Common myeloid progenitor, CD34-positive (primary cell): Measurements from ENCODE around the gene CR1L.

ENCODE experiments used
- CTCF ChIA-PET: fragments of 350-600 bp; sonication (Branson Sonifier 250); formaldehyde crosslinking; loops from one replicate; lab custom pipeline; 2021; ENCODE audit warnings: antibody characterized with exemption; lab: Charles Lee
- POLR2A ChIA-PET: fragments of 350-600 bp; sonication (Branson Sonifier 250); formaldehyde crosslinking; loops from one replicate; lab custom pipeline; 2021; ENCODE audit warnings: antibody characterized with exemption; lab: Charles Lee
- DNase-seq, 3 donors: peaks; one replicate each; pipeline versions ENCODE4 v3.0.0 to v3.0.0-alpha.2; 2013
- H3K27ac ChIP-seq, 2 experiments: 1 replicate in 1 of 2; 2 replicates in 1 of 2; pipeline ENCODE4 v1.7.0; 2013; ENCODE audit warnings: inconsistent platforms in 2 of 2, low read length in 2 of 2, mild to moderate bottlenecking in 2 of 2, low read depth in 1 of 2, moderate library complexity in 1 of 2; ENCODE audit not compliant: severe bottlenecking in 2 of 2, insufficient read depth in 1 of 2, poor library complexity in 1 of 2
- H3K27me3 ChIP-seq, 5 experiments: replicated peaks in 2 of 5; 1 replicate in 3 of 5; 2 replicates in 2 of 5; pipeline versions ENCODE4 v1.6.1 to v1.7.0; 2013; ENCODE audit warnings: low read length in 4 of 5, mild to moderate bottlenecking in 2 of 5, moderate library complexity in 2 of 5, inconsistent platforms in 1 of 5; ENCODE audit not compliant: insufficient read depth in 5 of 5, control insufficient read depth in 4 of 5
- H3K36me3 ChIP-seq, 4 experiments: 1 replicate in 2 of 4; 2 replicates in 2 of 4; pipeline versions ENCODE4 v1.6.1 to v1.7.0; 2013; ENCODE audit warnings: low read length in 3 of 4, control low read depth in 1 of 4, mild to moderate bottlenecking in 1 of 4; ENCODE audit not compliant: control insufficient read depth in 4 of 4, insufficient read depth in 4 of 4
- H3K4me1 ChIP-seq, 4 experiments: 1 replicate in 3 of 4; 2 replicates in 1 of 4; pipeline versions ENCODE4 v1.6.1 to v1.7.1; 2013; ENCODE audit warnings: low read length in 3 of 4, mild to moderate bottlenecking in 3 of 4, control low read depth in 1 of 4, inconsistent platforms in 1 of 4, moderate library complexity in 1 of 4; ENCODE audit not compliant: control insufficient read depth in 4 of 4, insufficient read depth in 4 of 4; ENCODE audit errors: control extremely low read depth in 1 of 4
- H3K4me3 ChIP-seq, 7 experiments: 1 replicate in 4 of 7; 2 replicates in 3 of 7; pipeline versions ENCODE4 v1.5.1 to v1.7.0; 2013; ENCODE audit warnings: mild to moderate bottlenecking in 7 of 7, low read length in 6 of 7, moderate library complexity in 6 of 7, inconsistent platforms in 2 of 7, low read depth in 2 of 7, control low read depth in 1 of 7; ENCODE audit not compliant: insufficient read depth in 4 of 7, control insufficient read depth in 1 of 7; ENCODE audit errors: extremely low read depth in 1 of 7
- H3K9me3 ChIP-seq, 5 experiments: 1 replicate in 4 of 5; 2 replicates in 1 of 5; pipeline versions ENCODE4 v1.6.1 to v1.7.1; 2013; ENCODE audit warnings: low read length in 4 of 5, mild to moderate bottlenecking in 2 of 5, inconsistent platforms in 1 of 5, low read depth in 1 of 5, moderate library complexity in 1 of 5; ENCODE audit not compliant: control insufficient read depth in 4 of 5, insufficient read depth in 2 of 5; ENCODE audit errors: control extremely low read depth in 1 of 5
- WGBS: methylation state at CpG from one replicate; pipeline ENCODE4 v1.1.5; 2013; ENCODE audit not compliant: insufficient coverage; 5-methylcytosine and 5-hydroxymethylcytosine counted together

Gene CR1L

GRCh38 chr1:207754974-207755700 is 110.2 kb downstream of the CR1L start:
- Histone ChIP-seq H3K9me3 (no peaks in the 10 kb centered on the region), H3K4me1 (peaks cover 4 to 45% (median 32%) of the 10 kb centered on the region in 4 experiments), H3K4me3 (peak overlapping the region in 3 of 7 experiments; percentile 0 to 20 (median 7)), H3K27ac (peak overlapping the region in 1 of 2 experiments; percentile 17), H3K36me3 (peaks cover 12 to 27% (median 21%) of the 10 kb centered on the region in 4 experiments), H3K27me3 (no peaks in the 10 kb centered on the region)
- peak in 2 of 3 donors; percentile 17 to 34 for DNase-seq
- ChIA-PET CTCF (interaction anchor here (0.9 to 1.1 kb wide), 3 partner anchors 21 to 40 kb away, joined by 3 to 4 read pairs (median 4); no protein-coding TSS in a partner anchor), POLR2A (no interaction called here)
- 85% methylated on average over 6 of the region's 7 CpGs for WGBS

- CTCF ChIA-PET = interaction anchor here (0.9 to 1.6 kb wide), 3 partner anchors 19 to 46 kb away, joined by 3 to 5 read pairs (median 3); no protein-coding TSS in a partner anchor
- Histone ChIP-seq H3K4me1 (peaks cover 4 to 35% (median 31%) of the 10 kb centered on the region in 4 experiments), H3K9me3 (no peaks in the 10 kb centered on the region), H3K27me3 (no peaks in the 10 kb centered on the region), H3K27ac (no peak overlapping the region), H3K4me3 (no peak overlapping the region), H3K36me3 (peaks cover 12 to 34% (median 25%) of the 10 kb centered on the region in 4 experiments)
- WGBS = 100% methylated on average over 2 of the region's 2 CpGs
- POLR2A ChIA-PET = no interaction called here
- no peak for DNase-seq
Measured at GRCh38 chr1:207755846-207756693, 111.1 kb downstream of the CR1L start.

GRCh38 chr1:207762622-207763021 is 117.7 kb downstream of the CR1L start:
- Histone ChIP-seq H3K9me3 (peaks cover 4 to 20% (median 12%) of the 10 kb centered on the region in 5 experiments), H3K27me3 (no peaks in the 10 kb centered on the region), H3K4me1 (no peaks in the 10 kb centered on the region), H3K36me3 (peaks cover 34 to 88% (median 66%) of the 10 kb centered on the region in 4 experiments), H3K27ac (no peak overlapping the region), H3K4me3 (no peak overlapping the region)
- CTCF ChIA-PET = interaction anchor here (1.0 to 1.1 kb wide), 2 partner anchors 34 to 41 kb away, joined by 3 read pairs; no protein-coding TSS in a partner anchor
- POLR2A ChIA-PET = interaction anchor here (0.7 kb wide), 1 partner anchor 8 kb away, joined by 5 read pairs; no protein-coding TSS in a partner anchor
- DNase-seq = no peak
- WGBS = 97% methylated on average over 13 of the region's 13 CpGs

GRCh38 chr1:207763091-207763490 is 118.2 kb downstream of the CR1L start:
- no peak overlapping the region for H3K4me3 ChIP-seq
- CTCF ChIA-PET = interaction anchor here (1.0 to 1.1 kb wide), 3 partner anchors 13 to 41 kb away, joined by 3 read pairs; no protein-coding TSS in a partner anchor
- no peak overlapping the region for H3K27ac ChIP-seq
- peaks cover 31 to 87% (median 63%) of the 10 kb centered on the region in 4 experiments for H3K36me3 ChIP-seq
- H3K4me1 ChIP-seq = no peaks in the 10 kb centered on the region
- POLR2A ChIA-PET = interaction anchor here (0.7 kb wide), 1 partner anchor 9 kb away, joined by 5 read pairs; no protein-coding TSS in a partner anchor
- 97% methylated on average over 10 of the region's 10 CpGs for WGBS
- no peaks in the 10 kb centered on the region for H3K27me3 ChIP-seq
- H3K9me3 ChIP-seq = peaks cover 4 to 20% (median 12%) of the 10 kb centered on the region in 5 experiments
- no peak for DNase-seq

- DNase-seq = no peak
- Histone ChIP-seq H3K4me3 (no peak overlapping the region), H3K36me3 (peaks cover 29 to 89% (median 62%) of the 10 kb centered on the region in 4 experiments), H3K27ac (no peak overlapping the region), H3K4me1 (no peaks in the 10 kb centered on the region), H3K27me3 (no peaks in the 10 kb centered on the region), H3K9me3 (peaks cover 4 to 20% (median 12%) of the 10 kb centered on the region in 5 experiments)
- CTCF ChIA-PET = interaction anchor here (1.1 kb wide), 1 partner anchor 12 kb away, joined by 3 read pairs; no protein-coding TSS in a partner anchor
- POLR2A ChIA-PET = no interaction called here
- 93% methylated on average over 9 of the region's 9 CpGs for WGBS
Measured at GRCh38 chr1:207763972-207764371, 119.0 kb downstream of the CR1L start.

- H3K27me3 ChIP-seq = no peaks in the 10 kb centered on the region
- H3K4me1 ChIP-seq = no peaks in the 10 kb centered on the region
- H3K9me3 ChIP-seq = peaks cover 4 to 22% (median 12%) of the 10 kb centered on the region in 5 experiments
- peak in 1 of 3 donors; percentile 27 for DNase-seq
- 20% methylated on average over 1 of the region's 1 CpG for WGBS
- H3K4me3 ChIP-seq = no peak overlapping the region
- H3K27ac ChIP-seq = no peak overlapping the region
- ChIA-PET POLR2A (no interaction called here), CTCF (no interaction called here)
- peaks cover 28 to 79% (median 59%) of the 10 kb centered on the region in 4 experiments for H3K36me3 ChIP-seq
Measured at GRCh38 chr1:207766569-207766968, 121.6 kb downstream of the CR1L start.
